Measurements from ENCODE around the gene KIF6. TPM values are rescaled to one million over a fixed set of nuclear protein-coding genes. Genes with fewer than 3 reads are reported as not detected.

KIF6 gene
- total RNA-seq, 1 donor from 2014 or later: 0.43 TPM

GRCh38 chr6:39350723-39351505 lies 374.3 kb downstream of the KIF6 start:
- H3K27me3 ChIP-seq: no peaks in the 10 kb centered on the region
- intact Hi-C loops (cut with DNase I): no loop called here
- no peak for DNase-seq (ENCODE audit: low spot score in 2 of 2)
- H3K4me3 ChIP-seq: no peak overlapping the region
- H3K9me3 ChIP-seq: no peaks in the 10 kb centered on the region
- no peaks in the 10 kb centered on the region for H3K36me3 ChIP-seq
- H3K4me1 ChIP-seq: no peaks in the 10 kb centered on the region
- TF ChIP-seq CTCF (IDR thresholded peaks at IDR 0.05): no peak
- no peak overlapping the region for H3K27ac ChIP-seq

DNA sequence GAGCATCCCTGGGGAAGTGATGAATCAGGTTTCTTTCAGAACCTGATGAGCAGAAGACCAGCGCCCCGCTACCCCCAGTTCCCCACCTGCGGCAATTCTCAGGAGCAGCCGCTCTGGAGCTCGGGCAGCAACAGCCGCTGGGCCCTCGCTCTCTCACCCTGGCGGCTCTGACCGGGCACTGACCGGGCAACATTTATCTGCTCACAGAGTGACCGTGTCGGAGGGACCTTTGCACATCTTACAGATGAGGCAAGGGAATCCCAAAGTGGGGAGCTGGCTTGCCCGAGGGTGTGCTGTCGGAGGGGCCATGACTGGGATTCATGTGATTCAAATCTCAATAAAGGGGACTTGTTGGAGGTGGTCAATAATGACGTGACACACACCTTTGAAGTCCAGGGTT lies 376.5 kb downstream of the KIF6 start:
- peaks cover 0 to 16% of the 10 kb centered on the region in 2 donors for H3K4me1 ChIP-seq
- no peak for DNase-seq (ENCODE audit: low spot score in 2 of 2)
- H3K4me3 ChIP-seq: no peak overlapping the region
- TF ChIP-seq CTCF (IDR thresholded peaks at IDR 0.05): no peak
- H3K27ac ChIP-seq: no peak overlapping the region
- intact Hi-C loops (cut with DNase I): loop anchor here (5.0 to 10.0 kb wide), 3 partner anchors 536 to 1726 kb away; partner anchors contain the start of genes NFYA and OARD1
- H3K27me3 ChIP-seq: no peaks in the 10 kb centered on the region
- no peaks in the 10 kb centered on the region for H3K36me3 ChIP-seq
- H3K9me3 ChIP-seq: no peaks in the 10 kb centered on the region

DNA sequence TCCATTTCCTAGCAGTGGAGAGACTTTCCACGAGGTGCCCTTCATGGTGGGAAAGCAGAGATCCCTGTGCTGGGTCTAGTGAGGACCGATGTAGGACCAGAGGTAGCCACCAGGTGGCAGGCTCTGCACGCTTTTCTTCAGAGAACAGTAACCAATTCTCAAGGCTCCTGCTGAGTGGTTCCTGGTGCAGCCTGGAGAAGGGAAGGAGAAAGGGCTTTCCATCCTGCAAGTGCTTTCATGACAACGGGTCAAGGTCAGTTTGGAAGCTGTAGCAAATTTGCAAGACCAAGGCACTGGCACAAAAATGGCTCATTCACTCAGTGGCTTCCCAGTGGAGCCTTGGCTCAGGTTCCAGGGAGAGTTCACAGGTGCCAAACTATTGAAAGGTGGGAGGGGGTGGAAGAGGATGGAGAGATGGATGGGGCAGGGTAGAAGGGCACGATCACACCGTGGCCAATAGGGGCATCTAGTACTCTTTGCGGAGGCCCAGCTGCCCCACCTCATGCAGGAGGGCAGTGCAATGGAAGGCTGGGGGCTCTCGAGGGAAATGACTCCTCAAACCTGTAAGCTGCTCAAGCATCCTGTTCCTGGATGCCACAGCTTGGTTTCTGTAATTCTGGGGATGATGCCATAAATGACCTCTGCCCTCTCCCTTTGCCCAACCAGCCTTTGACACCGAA lies 377.2 kb downstream of the KIF6 start:
- Histone ChIP-seq H3K4me3 (no peak overlapping the region), H3K9me3 (no peaks in the 10 kb centered on the region), H3K4me1 (peaks cover 4 to 21% of the 10 kb centered on the region in 2 donors), H3K27me3 (no peaks in the 10 kb centered on the region), H3K36me3 (no peaks in the 10 kb centered on the region), H3K27ac (no peak overlapping the region)
- TF ChIP-seq CTCF (IDR thresholded peaks at IDR 0.05): peak; percentile 62 to 95 (median 89)
- intact Hi-C loops (cut with DNase I): loop anchor here (5.0 to 10.0 kb wide), 3 partner anchors 537 to 1727 kb away; partner anchors contain the start of genes NFYA and OARD1
- peak in 1 of 2 donors; percentile 84 for DNase-seq (ENCODE audit: low spot score in 2 of 2)

GRCh38 chr6:39347206-39347605 lies 378.0 kb downstream of the KIF6 start:
- H3K4me1 ChIP-seq: peaks cover 4 to 23% of the 10 kb centered on the region in 2 donors
- H3K9me3 ChIP-seq: no peaks in the 10 kb centered on the region
- H3K27me3 ChIP-seq: no peaks in the 10 kb centered on the region
- no peak for TF ChIP-seq CTCF (IDR thresholded peaks at IDR 0.05)
- intact Hi-C loops (cut with DNase I): loop anchor here (5.0 to 10.0 kb wide), 3 partner anchors 538 to 1728 kb away; partner anchors contain the start of genes NFYA and OARD1
- H3K27ac ChIP-seq: no peak overlapping the region
- DNase-seq (ENCODE audit: low spot score in 2 of 2): no peak
- no peaks in the 10 kb centered on the region for H3K36me3 ChIP-seq
- no peak overlapping the region for H3K4me3 ChIP-seq

GRCh38 chr6:39344821-39345280 lies 380.4 kb downstream of the KIF6 start:
- no peak for TF ChIP-seq CTCF (IDR thresholded peaks at IDR 0.05)
- no peak overlapping the region for H3K4me3 ChIP-seq
- intact Hi-C loops (cut with DNase I): loop anchor here (5.0 to 10.0 kb wide), 3 partner anchors 540 to 1730 kb away; partner anchors contain the start of genes NFYA and OARD1
- peaks cover 10 to 36% of the 10 kb centered on the region in 2 donors for H3K4me1 ChIP-seq
- H3K9me3 ChIP-seq: no peaks in the 10 kb centered on the region
- no peak for DNase-seq (ENCODE audit: low spot score in 2 of 2)
- no peaks in the 10 kb centered on the region for H3K27me3 ChIP-seq
- H3K27ac ChIP-seq: peak overlapping the region; percentile 50 to 85
- no peaks in the 10 kb centered on the region for H3K36me3 ChIP-seq

Data from ascending aorta (tissue), 2 donors.